ENCODE results near the gene CTDSPL2. TPM values are rescaled to one million over a fixed set of nuclear protein-coding genes. Genes with fewer than 3 reads are reported as not detected.
"Not testable (repeated sequence)": the region's sequence is repeated elsewhere in the genome, so short reads cannot be mapped to it uniquely, and the experiment has no call there.

The CTDSPL2 gene
- total RNA-seq, 1 experiment from 2014 or later: 99.7 TPM

DNA sequence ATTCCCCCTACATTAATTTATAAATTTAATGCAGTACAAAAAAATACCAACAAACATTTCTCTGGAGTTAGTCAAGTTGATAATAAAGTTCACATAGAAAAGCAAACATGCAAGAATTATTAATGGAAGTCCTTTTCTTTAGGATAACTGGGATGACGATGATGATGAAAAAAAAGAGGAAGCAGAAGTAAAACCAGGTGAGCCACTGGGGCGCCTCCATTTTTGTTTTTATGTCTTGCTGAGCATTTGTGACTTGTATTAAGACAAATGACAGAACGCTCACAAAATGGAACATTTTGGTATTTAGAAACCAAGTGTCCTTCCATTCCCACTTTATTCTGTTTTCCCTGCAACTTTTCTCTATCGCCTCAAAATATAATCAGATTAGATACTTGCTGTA, 123.3 kb downstream of the CTDSPL2 start:
- Histone ChIP-seq H3K27ac (ENCODE audit: low read depth, low read length, poor library complexity, severe bottlenecking) (no peak overlapping the region), H3K4me1 (ENCODE audit: insufficient read depth, low read length, poor library complexity, severe bottlenecking) (no peaks in the 10 kb centered on the region), H3K27me3 (replicated peaks; ENCODE audit: insufficient read depth, low read depth, low read length, poor library complexity) (no peaks in the 10 kb centered on the region), H3K36me3 (ENCODE audit: insufficient read depth, low read length, poor library complexity, severe bottlenecking) (peaks cover 46% of the 10 kb centered on the region), H3K9me3 (ENCODE audit: low read depth, low read length, poor library complexity, severe bottlenecking) (no peaks in the 10 kb centered on the region), H3K4me3 (ENCODE audit: low read depth, low read length, poor library complexity, severe bottlenecking) (no peak overlapping the region)
- no peak for DNase-seq (ENCODE audit: low spot score)
- BruUV-seq (replicated peaks): no TSS peak
- intact Hi-C loops (cut with micrococcal nuclease; ENCODE audit: unreplicated experiment): no loop called here
- POLR2A ChIA-PET (ENCODE audit: low non-redundant PET): no interaction called here
- TF ChIP-seq EZH2 (IDR thresholded peaks at IDR 0.05; ENCODE audit: borderline replicate concordance, low read depth, low read length, poor library complexity, severe bottlenecking): no peak
- TF ChIP-seq, protein P1, sequence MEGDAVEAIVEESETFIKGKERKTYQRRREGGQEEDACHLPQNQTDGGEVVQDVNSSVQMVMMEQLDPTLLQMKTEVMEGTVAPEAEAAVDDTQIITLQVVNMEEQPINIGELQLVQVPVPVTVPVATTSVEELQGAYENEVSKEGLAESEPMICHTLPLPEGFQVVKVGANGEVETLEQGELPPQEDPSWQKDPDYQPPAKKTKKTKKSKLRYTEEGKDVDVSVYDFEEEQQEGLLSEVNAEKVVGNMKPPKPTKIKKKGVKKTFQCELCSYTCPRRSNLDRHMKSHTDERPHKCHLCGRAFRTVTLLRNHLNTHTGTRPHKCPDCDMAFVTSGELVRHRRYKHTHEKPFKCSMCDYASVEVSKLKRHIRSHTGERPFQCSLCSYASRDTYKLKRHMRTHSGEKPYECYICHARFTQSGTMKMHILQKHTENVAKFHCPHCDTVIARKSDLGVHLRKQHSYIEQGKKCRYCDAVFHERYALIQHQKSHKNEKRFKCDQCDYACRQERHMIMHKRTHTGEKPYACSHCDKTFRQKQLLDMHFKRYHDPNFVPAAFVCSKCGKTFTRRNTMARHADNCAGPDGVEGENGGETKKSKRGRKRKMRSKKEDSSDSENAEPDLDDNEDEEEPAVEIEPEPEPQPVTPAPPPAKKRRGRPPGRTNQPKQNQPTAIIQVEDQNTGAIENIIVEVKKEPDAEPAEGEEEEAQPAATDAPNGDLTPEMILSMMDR (conservative IDR thresholded peaks at IDR 0.05; ENCODE audit: low read depth, low read length): no peak
- CTCF ChIA-PET: no interaction called here

DNA sequence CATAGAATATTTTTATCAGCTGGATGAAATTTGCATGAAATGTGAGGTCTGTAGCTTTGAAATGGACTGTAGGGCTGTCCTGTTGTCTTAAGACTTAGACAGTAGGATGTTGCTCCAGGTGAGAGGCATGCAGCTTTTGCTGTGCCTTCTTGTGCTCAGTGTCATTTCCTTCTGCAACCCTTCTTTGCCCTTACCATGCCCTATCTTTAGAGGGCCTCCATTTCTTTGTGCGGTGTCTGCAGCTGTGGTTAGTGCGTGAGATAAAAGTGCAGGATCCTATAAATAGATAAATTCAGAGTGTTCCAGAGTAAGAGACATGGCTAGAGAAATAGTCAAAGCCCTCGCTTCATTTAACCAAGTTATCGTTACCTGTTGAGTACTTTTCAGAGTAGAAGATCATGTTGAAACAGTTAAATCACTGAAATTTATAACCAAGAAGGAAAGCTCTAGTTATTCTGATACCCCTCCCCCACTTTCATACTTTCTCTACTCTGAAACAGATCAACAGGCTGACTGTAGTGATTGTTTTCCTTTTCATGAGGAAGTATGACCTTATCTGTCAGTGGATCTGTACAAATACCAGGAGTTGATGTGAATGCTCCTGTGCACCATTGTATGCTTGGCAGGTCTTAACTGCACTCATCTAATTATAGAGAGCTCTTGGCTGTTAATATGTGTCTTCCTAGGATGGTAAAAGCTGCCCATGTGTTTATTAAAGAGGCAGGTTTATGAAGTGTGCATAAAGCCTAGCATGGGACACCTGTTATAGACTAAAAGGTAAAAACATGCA, 127.7 kb downstream of the CTDSPL2 start:
- Histone ChIP-seq H3K36me3 (ENCODE audit: insufficient read depth, low read length, poor library complexity, severe bottlenecking) (peaks cover 87% of the 10 kb centered on the region), H3K27ac (ENCODE audit: low read depth, low read length, poor library complexity, severe bottlenecking) (no peak overlapping the region), H3K4me1 (ENCODE audit: insufficient read depth, low read length, poor library complexity, severe bottlenecking) (no peaks in the 10 kb centered on the region), H3K27me3 (replicated peaks; ENCODE audit: insufficient read depth, low read depth, low read length, poor library complexity) (no peaks in the 10 kb centered on the region), H3K9me3 (ENCODE audit: low read depth, low read length, poor library complexity, severe bottlenecking) (no peaks in the 10 kb centered on the region), H3K4me3 (ENCODE audit: low read depth, low read length, poor library complexity, severe bottlenecking) (no peak overlapping the region)
- POLR2A ChIA-PET (ENCODE audit: low non-redundant PET): no interaction called here
- intact Hi-C loops (cut with micrococcal nuclease; ENCODE audit: unreplicated experiment): no loop called here
- CTCF ChIA-PET: no interaction called here
- no peak for TF ChIP-seq EZH2 (IDR thresholded peaks at IDR 0.05; ENCODE audit: borderline replicate concordance, low read depth, low read length, poor library complexity, severe bottlenecking)
- TF ChIP-seq, protein P1 (conservative IDR thresholded peaks at IDR 0.05; ENCODE audit: low read depth, low read length): no peak
- no TSS peak for BruUV-seq (replicated peaks)
- no peak for DNase-seq (ENCODE audit: low spot score)

DNA sequence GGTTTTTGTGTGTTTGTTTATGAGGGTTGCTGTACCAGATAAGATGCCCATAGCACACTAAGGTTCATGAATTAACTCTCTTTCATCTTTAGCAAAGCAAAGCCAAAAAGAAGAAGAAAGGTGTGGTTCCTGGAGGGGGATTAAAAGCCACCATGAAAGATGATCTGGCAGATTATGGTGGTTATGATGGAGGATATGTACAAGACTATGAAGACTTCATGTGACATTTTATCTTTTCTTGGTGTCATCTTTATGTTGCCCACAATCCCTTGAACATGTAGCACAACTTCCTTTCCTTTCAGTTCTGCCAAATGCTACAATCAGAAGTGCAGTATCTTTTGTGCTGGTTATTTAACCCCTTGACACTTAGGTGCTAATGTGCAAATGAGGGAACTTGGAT, 133.5 kb downstream of the CTDSPL2 start:
- CTCF ChIA-PET; intact Hi-C loops (cut with micrococcal nuclease; ENCODE audit: unreplicated experiment); POLR2A ChIA-PET (ENCODE audit: low non-redundant PET): not testable (repeated sequence)

More for the DNA sequence above, 133.5 kb downstream of the CTDSPL2 start:
- DNase-seq (ENCODE audit: low spot score); H3K27ac ChIP-seq (ENCODE audit: low read depth, low read length, poor library complexity, severe bottlenecking); H3K27me3 ChIP-seq (replicated peaks; ENCODE audit: insufficient read depth, low read depth, low read length, poor library complexity); H3K4me1 ChIP-seq (ENCODE audit: insufficient read depth, low read length, poor library complexity, severe bottlenecking); H3K4me3 ChIP-seq (ENCODE audit: low read depth, low read length, poor library complexity, severe bottlenecking); BruUV-seq (replicated peaks): not testable (repeated sequence)
- Histone ChIP-seq H3K36me3 (ENCODE audit: insufficient read depth, low read length, poor library complexity, severe bottlenecking) (peaks cover 97% of the 10 kb centered on the region), H3K9me3 (ENCODE audit: low read depth, low read length, poor library complexity, severe bottlenecking) (peaks cover 17% of the 10 kb centered on the region)

All from A673 (cell line).